Activated T-helper 17 cell treated with anti-CD3 and anti-CD28 coated beads, Interleukin-2, amount 50 U/mL, for 72 hours (primary cell): ENCODE data around the gene CCDC85C. TPM values are rescaled to one million over a fixed set of nuclear protein-coding genes. Genes with fewer than 3 reads are reported as not detected.
"Not testable (repeated sequence)": the region's sequence is repeated elsewhere in the genome, so short reads cannot be mapped to it uniquely, and the experiment has no call there.

ENCODE experiments used
- ATAC-seq: fragments of 150-1000 bp; cut with Tn5 transposase; replicated peaks from 2 replicates; pipeline ENCODE4 v1.10.0; 2021; ENCODE audit warnings: mild to moderate bottlenecking, moderate library complexity
- H3K27ac Mint-ChIP-seq: one replicate; pipeline ENCODE4 v1.8.0; 2022; ENCODE audit warnings: mixed read lengths
- H3K27me3 Mint-ChIP-seq: one replicate; pipeline ENCODE4 v1.8.0; 2022; ENCODE audit warnings: mixed read lengths
- H3K36me3 Mint-ChIP-seq: one replicate; pipeline ENCODE4 v1.8.0; 2022; ENCODE audit warnings: low read depth, mild to moderate bottlenecking, mixed read lengths
- H3K4me1 Mint-ChIP-seq: one replicate; pipeline ENCODE4 v1.8.0; 2022; ENCODE audit warnings: mixed read lengths
- H3K4me3 Mint-ChIP-seq: one replicate; pipeline ENCODE4 v1.8.0; 2022; ENCODE audit warnings: mild to moderate bottlenecking, mixed read lengths
- H3K9me3 Mint-ChIP-seq: one replicate; pipeline ENCODE4 v1.8.0; 2022; ENCODE audit warnings: mixed read lengths
- total RNA-seq, 2 donors: library from RNA; stranded (reverse); gene quantifications; one replicate each; pipeline ENCODE4 v1.2.3, GENCODE V29; 2022

Gene CCDC85C
- 1 to 10 TPM; 2.8 to 3.4 TPM for total RNA-seq

- Mint-ChIP-seq H3K9me3 (no peaks in the 10 kb centered on the region), H3K27ac (no peak within 1 kb of the TSS), H3K27me3 (no peaks in the 10 kb centered on the region), H3K36me3 (no peaks in the 10 kb centered on the region), H3K4me1 (peaks cover 15% of the 10 kb centered on the region), H3K4me3 (peak within 1 kb of the TSS; percentile 73)
- ATAC-seq, result peak; percentile 7
Observed at GRCh38 chr14:99603471-99604277, at the start of gene CCDC85C. TSS of gene CCDC85C (minus strand) at chr14:99604207. CDS start at chr14:99603959, 248 bp downstream.

GRCh38 chr14:99651953-99652746 lies 48.1 kb upstream of the CCDC85C start:
- no peaks in the 10 kb centered on the region for H3K4me1 Mint-ChIP-seq
- no peak for ATAC-seq
- no peak overlapping the region for H3K27ac Mint-ChIP-seq
- H3K27me3 Mint-ChIP-seq, result peaks cover 27% of the 10 kb centered on the region
- no peak overlapping the region for H3K4me3 Mint-ChIP-seq
- no peaks in the 10 kb centered on the region for H3K36me3 Mint-ChIP-seq
- no peaks in the 10 kb centered on the region for H3K9me3 Mint-ChIP-seq

DNA sequence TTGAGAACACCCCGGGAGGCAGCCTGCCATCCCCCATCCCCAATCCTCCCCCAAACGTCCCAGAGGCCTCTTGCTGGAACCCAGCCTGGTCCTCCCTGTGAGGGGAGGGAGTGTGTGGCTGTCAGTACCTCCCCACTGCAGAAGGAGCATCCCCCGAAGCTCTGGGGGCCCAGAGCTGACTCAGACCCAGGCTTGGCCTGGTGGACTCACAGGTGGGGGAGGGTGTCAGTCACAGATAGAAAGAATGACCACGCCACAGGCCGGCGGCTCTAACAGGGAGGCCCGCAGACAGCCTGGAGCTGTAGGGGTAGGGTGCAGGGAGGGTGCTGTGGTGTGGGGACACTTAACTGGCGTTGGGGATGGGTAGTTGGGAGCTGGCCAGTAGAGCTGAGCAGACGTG lies 46.2 kb upstream of the CCDC85C start:
- Mint-ChIP-seq H3K36me3 (no peaks in the 10 kb centered on the region), H3K27ac (no peak overlapping the region), H3K27me3 (peaks cover 22% of the 10 kb centered on the region), H3K9me3 (no peaks in the 10 kb centered on the region), H3K4me1 (no peaks in the 10 kb centered on the region), H3K4me3 (no peak overlapping the region)
- ATAC-seq, result no peak

DNA sequence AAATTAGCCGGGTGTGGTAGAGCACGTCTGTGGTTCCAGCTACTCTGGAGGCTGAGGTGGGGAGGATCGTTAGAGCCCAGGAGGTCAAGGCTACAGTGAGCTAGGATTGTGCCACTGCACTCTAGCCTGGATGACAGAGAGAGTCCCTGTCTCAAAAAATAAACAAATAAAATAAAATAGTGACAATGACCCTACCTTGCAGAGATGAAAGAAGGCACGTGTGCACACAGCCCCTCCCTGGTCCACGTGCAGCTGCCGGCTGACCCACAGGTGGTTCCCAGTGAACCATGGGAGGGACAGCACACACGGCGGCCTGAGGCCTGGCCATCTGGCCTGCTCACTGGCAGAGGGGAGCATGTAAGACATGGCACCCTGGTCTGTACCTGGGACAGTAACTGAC lies 45.6 kb upstream of the CCDC85C start:
- ATAC-seq, result no peak
- Mint-ChIP-seq H3K9me3 (no peaks in the 10 kb centered on the region), H3K4me1 (no peaks in the 10 kb centered on the region), H3K36me3 (no peaks in the 10 kb centered on the region), H3K27ac (no peak overlapping the region), H3K4me3 (no peak overlapping the region), H3K27me3 (peaks cover 20% of the 10 kb centered on the region)

GRCh38 chr14:99649219-99649618 lies 45.2 kb upstream of the CCDC85C start:
- Mint-ChIP-seq H3K4me3 (no peak overlapping the region), H3K36me3 (no peaks in the 10 kb centered on the region), H3K4me1 (no peaks in the 10 kb centered on the region), H3K27ac (no peak overlapping the region), H3K27me3 (peaks cover 18% of the 10 kb centered on the region), H3K9me3 (no peaks in the 10 kb centered on the region)
- ATAC-seq, result no peak

DNA sequence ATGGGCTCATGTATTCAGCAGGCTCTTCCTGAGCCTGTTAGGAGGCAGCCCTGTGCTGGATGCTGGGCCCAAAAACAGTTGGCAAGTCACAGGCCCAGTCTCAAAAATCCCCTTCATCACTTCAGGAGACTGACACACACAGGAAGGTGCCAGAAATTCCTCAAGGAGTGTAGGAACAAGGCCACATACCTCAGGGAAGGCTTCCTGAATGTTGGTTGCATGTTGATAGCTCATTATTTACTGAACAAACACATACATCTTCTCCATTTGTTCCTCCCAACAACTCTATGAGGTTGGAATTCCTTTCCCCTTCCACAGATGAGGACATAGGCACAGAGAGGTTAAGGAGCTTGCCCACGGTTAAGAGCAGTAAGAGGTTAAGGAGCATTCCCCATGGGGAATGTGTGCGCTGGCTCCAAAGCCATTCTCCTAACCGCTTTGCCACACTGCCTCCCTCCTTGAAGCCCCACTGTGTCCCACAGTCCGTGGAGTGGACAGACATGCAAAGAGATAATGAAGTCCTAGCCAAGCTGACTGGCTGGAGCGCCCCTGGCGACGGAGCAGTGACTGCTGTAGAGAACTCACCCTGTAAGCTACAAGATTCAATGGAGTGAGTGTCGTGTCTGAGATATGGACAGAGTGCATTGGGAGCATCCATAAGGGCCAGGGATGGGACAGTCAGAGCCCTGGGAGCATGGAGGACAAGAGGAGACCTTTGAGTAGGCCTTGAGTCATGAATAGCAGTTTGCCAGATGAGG lies 44.2 kb upstream of the CCDC85C start:
- Mint-ChIP-seq H3K9me3 (no peaks in the 10 kb centered on the region), H3K4me3 (no peak overlapping the region), H3K36me3 (no peaks in the 10 kb centered on the region), H3K27ac (no peak overlapping the region), H3K4me1 (no peaks in the 10 kb centered on the region), H3K27me3 (peaks cover 18% of the 10 kb centered on the region)
- ATAC-seq, result no peak

DNA sequence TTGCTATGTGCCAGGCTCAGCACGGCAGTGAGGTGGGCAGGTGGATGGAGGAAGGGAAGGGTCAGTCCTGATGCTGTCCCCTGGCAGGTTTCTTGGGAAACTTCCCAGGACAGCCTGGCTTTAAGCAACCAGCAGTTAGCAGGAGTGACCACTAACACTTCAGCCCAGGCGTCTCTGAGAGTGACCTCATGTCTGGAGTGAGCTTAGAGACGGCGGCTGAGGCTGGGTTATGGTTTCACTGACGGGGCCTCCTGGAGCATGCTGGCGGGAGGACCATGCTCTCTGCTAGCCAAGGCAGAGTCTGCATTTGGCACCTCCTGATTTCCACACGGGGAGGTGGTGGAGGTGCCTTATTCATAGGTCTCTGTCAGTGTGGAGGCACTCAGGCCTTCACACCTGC lies 43.4 kb upstream of the CCDC85C start:
- no peaks in the 10 kb centered on the region for H3K4me1 Mint-ChIP-seq

DNA sequence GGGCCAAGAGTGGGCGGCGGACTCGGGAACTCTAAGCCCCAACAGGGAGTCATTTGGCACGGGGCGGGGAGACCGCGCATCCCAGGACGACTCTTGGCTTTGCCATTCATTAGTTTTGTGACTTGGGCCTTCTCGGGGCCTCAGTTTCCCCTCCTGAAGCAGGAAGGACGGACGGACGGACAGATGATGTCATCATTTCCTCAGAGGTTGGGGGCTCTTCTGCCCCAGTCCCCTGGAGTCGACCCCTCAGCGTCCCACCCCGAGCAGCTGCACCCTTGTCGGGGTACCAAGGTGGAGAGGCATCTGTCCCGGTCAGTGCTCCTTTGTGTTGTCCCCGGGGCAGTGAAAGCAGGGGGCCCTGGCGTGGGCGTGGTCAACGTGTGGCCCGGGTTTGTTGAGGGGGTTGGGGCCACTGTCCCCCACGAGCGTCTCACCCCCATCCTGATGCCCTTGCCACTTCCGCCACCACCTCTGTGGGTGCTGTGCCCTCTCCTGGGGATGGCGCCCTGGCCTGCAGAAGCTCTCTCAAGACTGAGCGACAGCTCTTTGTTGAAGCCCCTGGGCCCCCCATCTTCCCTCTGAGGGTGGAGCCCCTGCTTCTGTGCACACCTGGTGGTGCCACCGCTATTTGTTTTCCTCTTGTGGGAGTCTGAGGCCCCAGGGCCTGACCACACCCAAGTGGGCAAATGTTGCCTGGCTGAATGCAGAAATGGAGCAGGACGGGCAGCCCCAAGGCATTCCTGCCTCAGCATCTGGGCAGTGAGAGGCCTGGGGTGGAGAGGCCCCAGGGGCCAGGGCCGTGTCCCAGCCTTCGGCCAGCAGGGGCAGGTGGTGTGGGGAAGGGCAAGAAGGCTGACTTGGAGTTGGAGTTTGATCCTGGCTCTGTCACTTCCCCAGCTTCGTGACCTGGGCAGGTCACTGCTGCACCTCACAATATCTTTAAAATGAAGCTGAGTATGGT lies 41.8 kb upstream of the CCDC85C start:
- no peaks in the 10 kb centered on the region for H3K9me3 Mint-ChIP-seq
- H3K4me3 Mint-ChIP-seq, result peak overlapping the region; percentile 31
- H3K36me3 Mint-ChIP-seq, result no peaks in the 10 kb centered on the region
- ATAC-seq, result no peak
- H3K27me3 Mint-ChIP-seq, result peaks cover 9% of the 10 kb centered on the region
- H3K27ac Mint-ChIP-seq, result no peak overlapping the region
- H3K4me1 Mint-ChIP-seq, result no peaks in the 10 kb centered on the region

More for the DNA sequence above, 43.4 kb upstream of the CCDC85C start:
- no peak for ATAC-seq
- no peaks in the 10 kb centered on the region for H3K9me3 Mint-ChIP-seq
- no peaks in the 10 kb centered on the region for H3K36me3 Mint-ChIP-seq
- no peak overlapping the region for H3K27ac Mint-ChIP-seq
- no peak overlapping the region for H3K4me3 Mint-ChIP-seq
- peaks cover 18% of the 10 kb centered on the region for H3K27me3 Mint-ChIP-seq

- Mint-ChIP-seq H3K27ac (no peak within 1 kb of the TSS), H3K4me3 (peak within 1 kb of the TSS; percentile 31), H3K36me3 (no peaks in the 10 kb centered on the region), H3K4me1 (no peaks in the 10 kb centered on the region), H3K27me3 (peaks cover 8% of the 10 kb centered on the region), H3K9me3 (no peaks in the 10 kb centered on the region)
- no peak for ATAC-seq
Observed at GRCh38 chr14:99644723-99645544, 40.9 kb upstream of the CCDC85C start, which contains the start of gene HHIPL1. TSS of gene HHIPL1 (plus strand) at chr14:99645129. CDS start at chr14:99645208, 79 bp downstream.

DNA sequence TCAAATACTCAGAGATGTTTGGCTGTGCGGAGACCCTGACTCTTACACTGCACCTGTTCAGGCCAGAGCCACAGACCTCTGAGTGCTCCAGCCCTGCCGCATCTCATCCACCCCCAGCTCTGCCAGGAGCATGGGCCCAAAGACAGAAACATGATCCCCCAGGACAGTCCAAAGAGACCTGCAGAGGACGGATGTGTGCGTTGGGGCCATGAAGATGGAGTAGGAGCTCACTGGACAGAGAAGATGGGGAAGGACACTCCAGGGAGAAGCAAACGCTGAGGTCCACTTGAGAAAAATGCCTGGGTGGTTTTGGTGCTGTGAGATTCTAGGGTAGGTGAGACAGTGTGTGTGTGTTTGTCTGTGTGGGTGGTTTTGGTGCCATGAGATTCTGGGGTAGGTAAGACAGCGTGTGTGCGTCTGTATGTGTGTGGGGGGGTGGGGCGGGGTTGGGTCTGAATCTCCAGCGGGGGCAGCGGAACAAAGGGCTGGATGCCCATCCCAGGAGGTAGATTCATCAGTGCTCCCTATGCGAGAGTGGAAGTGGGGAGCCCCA lies 40.1 kb upstream of the CCDC85C start:
- H3K9me3 Mint-ChIP-seq, result no peaks in the 10 kb centered on the region
- H3K27ac Mint-ChIP-seq, result no peak overlapping the region
- peaks cover 8% of the 10 kb centered on the region for H3K27me3 Mint-ChIP-seq
- no peak for ATAC-seq
- H3K4me1 Mint-ChIP-seq, result no peaks in the 10 kb centered on the region
- H3K36me3 Mint-ChIP-seq, result no peaks in the 10 kb centered on the region
- H3K4me3 Mint-ChIP-seq, result peak overlapping the region; percentile 2

DNA sequence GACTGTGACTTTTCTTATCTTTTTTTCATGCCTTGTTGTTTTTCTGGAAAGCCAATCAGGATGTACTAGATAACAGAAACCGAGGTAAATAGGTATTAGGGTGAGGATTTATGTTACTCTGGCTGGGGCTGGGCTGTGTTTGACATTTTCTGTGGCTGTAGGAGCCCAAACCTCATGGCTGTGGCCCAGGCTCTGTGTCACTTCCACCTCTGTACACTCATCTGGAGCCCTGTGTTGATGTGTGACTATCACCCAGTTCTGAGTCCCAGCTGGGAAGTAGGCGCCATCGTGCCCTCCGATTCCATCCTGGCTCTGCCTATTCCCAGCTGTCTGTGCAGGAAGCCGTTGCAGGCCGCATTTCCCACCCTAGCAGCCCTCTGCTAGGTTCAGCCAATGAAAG lies 39.3 kb upstream of the CCDC85C start:
- Mint-ChIP-seq H3K4me1 (no peaks in the 10 kb centered on the region), H3K36me3 (no peaks in the 10 kb centered on the region), H3K4me3 (no peak overlapping the region), H3K9me3 (no peaks in the 10 kb centered on the region), H3K27ac (no peak overlapping the region), H3K27me3 (peaks cover 7% of the 10 kb centered on the region)
- peak; percentile 16 for ATAC-seq

DNA sequence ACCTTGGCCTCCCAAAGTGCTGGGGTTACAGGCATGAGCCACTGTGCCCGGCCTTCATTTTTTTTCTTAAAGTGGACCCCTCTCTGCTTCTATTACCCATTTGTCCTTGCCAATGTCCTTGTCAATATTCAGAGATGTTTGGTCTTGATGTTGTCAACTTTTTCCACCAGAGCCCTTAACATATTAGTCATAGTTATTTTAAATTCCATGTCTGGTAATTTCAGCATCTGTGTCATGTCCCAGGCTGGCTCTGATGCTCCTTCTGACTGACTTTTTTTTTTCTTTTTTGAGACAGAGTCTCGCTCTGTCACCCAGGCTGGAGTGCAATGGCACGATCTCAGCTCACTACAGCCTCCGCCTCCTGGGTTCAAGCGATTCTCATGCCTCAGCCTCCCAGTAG lies 38.8 kb upstream of the CCDC85C start:
- not testable (repeated sequence) for H3K27ac Mint-ChIP-seq, H3K27me3 Mint-ChIP-seq, H3K9me3 Mint-ChIP-seq, H3K4me1 Mint-ChIP-seq, H3K4me3 Mint-ChIP-seq, ATAC-seq, H3K36me3 Mint-ChIP-seq

GRCh38 chr14:99637624-99638023 lies 33.6 kb upstream of the CCDC85C start:
- H3K27ac Mint-ChIP-seq, result no peak overlapping the region
- H3K9me3 Mint-ChIP-seq, result no peaks in the 10 kb centered on the region
- H3K4me3 Mint-ChIP-seq, result no peak overlapping the region
- no peaks in the 10 kb centered on the region for H3K4me1 Mint-ChIP-seq
- ATAC-seq, result no peak
- no peaks in the 10 kb centered on the region for H3K36me3 Mint-ChIP-seq
- peaks cover 6% of the 10 kb centered on the region for H3K27me3 Mint-ChIP-seq
